HL-60/S4 treated with phorbol 12-myristate 13-acetate at 8.2 ng/mL for 4 days and 3 days (cell line): ENCODE results near the gene MCM5.

Experiments used
- in situ Hi-C: fragments of 300-500 bp; cut with MboI; formaldehyde crosslinking; loops from 2 replicates; pipeline ENCODE4 v1.15.0; 2022; ENCODE audit warnings: low sequenced_read_pairs

The MCM5 gene

DNA sequence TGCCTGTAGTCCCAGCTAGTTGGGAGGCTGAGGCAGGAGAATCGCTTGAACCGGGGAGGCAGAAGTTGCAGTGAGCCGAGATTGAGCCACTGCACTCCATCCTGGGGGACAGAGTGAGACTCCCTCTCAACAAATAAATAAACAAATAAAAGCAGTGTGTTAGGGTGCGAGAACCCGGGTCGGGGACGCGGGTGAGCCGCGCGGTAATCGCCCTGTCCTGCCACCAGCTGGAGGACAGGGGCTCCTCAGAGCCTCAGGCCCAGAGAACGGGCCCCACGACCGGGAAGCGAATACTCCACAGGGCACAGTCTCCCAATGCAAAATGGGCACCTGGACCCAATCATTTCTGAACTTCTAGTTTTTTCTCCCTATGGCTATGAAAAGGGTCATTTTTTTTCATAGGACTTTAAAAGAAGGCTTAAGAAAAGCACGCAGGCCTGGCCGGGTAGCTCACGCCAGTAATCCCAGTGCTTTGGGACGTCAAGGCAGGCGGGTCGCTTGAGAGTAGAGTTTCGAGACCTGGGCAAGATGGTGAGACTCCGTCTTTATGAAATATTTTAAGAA lies 744 bp upstream of the MCM5 start:
- in situ Hi-C loops: no loop called here

DNA sequence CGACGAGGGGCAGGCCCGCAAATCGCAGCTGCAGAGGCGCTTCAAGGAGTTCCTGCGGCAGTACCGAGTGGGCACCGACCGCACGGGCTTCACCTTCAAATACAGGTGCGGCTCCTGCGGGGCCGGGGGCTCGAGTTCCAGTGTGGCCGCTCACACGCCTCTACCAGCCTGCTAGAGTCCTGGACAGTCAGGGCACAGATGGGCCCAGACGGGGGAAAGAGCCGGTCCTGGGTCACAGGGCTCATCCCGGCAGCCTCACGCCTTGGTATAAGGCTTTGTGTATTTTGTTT lies 506 bp downstream of the MCM5 start:
- in situ Hi-C loops: no loop called here

DNA sequence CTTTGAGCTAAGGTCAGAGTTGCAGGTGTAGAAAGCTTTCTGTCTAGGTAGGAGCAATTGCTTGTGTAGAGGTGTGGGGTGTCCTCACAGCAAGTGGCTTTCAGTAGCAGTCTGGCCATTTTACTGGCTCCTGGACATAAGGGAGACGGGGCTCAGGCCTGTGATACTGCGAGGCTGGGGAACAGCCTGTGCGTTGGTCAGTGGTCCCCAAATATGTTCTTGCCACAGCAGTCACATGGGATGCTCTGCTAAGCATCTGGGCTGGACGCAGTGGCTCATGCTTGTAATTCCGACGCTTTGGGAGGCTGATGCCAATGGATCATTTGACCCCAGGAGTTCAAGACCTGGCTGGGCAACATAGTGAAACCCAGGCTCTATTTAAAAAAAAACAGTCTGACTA lies 1.9 kb downstream of the MCM5 start:
- in situ Hi-C loops: no loop called here

DNA sequence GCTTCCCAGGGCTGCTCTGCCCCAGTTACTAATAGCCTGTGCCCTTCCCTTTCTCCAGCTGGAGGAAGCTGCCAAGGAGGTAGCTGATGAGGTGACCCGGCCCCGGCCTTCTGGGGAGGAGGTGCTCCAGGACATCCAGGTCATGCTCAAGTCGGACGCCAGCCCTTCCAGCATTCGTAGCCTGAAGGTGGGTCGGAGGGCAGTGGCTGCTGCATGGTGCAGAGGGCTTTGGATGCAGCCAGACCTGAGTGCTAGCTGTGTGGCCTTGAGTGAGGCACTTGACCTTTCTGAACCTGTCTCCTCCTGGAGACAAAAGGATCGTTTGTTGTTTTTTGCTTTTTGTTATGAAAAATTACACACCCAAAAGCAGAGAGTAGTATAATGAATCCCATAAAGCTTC lies 3.4 kb downstream of the MCM5 start:
- in situ Hi-C loops: no loop called here

DNA sequence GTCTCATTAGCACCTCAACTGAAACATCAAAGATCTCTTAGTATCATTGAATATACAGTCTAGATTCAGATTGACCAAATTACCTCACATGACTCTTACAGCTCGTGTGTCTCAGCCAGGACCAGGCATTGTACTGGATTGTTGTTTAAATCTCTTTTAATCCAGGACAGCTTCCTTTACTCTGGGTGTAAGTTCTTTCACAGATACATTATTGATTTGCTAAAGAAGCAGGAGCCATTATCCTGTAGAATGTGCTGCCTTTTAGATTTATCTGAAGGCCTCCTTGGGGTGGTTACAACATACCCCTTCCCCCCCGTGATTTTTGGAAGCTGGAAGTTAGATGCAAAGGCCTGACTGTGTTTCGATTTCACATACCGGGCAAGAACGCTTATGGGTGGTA lies 4.2 kb downstream of the MCM5 start:
- in situ Hi-C loops: no loop called here

DNA sequence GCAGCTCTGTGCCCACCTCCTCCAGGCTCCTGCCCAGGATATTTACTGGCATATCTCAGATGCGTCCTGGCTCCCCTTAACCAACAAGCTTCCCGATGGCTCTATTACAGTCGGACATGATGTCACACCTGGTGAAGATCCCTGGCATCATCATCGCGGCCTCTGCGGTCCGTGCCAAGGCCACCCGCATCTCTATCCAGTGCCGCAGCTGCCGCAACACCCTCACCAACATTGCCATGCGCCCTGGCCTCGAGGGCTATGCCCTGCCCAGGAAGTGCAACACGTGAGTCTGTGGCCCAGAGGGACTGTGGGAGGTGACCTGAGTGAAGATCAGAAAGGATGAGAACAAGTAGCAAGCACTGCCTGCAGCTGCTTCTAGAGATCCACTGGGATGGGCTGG lies 6.5 kb downstream of the MCM5 start:
- in situ Hi-C loops: no loop called here

DNA sequence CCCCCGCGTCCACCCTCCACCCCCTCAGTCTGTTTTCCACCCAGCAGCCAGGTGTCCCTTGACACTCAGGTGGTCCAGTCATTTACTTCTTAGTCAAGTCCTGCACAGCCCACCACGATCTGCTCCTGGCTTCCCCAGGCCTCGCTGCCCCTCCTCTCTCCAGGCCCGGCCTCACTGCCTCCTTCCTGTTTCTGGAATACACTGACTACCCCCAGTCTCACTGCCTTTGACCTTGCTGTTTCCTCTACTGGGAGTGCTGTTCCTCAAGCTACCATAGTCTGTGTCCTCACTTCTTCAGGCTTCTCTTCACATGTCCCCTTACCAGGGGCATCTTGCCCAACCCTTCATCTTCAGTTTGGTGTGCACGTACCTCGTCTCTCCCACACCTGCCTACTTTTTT lies 7.4 kb downstream of the MCM5 start:
- in situ Hi-C loops: no loop called here

DNA sequence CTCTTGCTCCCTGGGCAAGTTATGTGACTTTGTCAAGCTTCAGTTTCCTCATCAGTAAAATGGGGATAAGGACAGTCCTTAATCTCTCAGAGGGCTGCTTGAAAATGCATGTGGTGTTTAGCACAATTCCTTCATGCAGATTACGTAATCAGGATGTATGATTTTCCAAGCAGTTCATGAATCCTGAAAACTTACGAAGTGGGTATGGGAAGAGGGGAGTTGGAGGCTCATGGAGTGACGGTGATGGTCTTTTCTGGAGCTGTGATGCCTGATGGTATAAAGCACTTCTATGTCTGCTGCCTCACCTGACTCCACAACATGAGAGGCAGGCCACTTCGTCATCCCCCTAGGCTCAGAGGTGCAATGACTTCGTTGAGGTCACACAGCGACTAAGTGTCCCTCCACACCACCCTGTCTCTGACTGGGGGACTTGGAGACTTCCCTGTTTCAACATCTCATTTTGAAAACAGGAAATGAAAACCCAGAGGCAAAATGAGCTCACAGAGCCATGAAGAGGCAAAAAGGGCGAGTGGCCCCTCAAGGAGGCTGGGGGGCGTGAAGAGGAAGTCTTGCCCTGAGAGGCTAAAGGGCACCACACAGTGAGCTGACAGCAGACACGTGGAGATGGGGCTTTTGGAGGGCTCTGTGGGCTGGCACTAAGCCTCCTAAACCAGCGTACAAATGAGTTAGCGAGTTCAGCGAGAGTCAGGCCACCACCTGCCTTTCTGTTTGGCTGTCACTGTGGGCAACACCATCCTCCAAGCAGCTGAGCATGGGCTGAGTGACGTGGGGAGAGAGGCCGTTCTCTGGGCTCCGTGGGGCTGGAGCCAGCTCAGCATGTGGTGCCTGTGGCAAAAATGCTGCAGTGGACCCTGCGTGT lies 10.1 kb downstream of the MCM5 start:
- in situ Hi-C loops: no loop called here

DNA sequence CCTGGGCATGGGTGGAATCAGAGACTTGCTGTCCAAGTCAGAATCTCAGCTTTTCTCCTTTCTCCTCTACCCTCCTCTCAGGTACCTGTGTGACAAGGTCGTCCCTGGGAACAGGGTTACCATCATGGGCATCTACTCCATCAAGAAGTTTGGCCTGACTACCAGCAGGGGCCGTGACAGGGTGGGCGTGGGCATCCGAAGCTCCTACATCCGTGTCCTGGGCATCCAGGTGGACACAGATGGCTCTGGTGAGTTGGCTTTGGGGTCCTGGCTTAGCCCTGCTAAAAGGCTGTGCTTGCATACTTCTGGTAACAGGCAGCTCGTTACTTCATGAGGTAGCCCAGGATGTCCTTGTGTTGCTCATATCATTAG lies 10.7 kb downstream of the MCM5 start:
- in situ Hi-C loops: no loop called here

DNA sequence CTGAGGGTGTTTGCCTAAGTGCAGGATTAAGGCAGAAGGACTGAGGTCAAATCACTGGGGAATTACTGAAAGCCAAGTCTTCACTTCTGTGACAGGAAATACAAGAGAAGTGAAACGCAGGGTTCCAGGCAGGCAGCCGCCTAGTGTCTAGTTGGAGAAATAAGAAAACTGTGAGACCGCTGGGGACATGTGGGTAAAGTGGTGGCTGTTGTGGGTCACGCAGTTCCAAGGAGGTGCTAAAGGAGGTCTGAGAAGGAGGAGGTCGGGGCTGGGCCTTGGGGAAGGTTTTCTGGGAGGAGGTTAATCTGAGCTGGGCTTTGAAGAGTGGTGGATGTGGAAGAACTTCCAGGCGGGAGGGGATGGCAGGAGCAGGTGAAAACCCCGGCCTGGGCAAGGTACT lies 11.2 kb downstream of the MCM5 start:
- in situ Hi-C loops: no loop called here

DNA sequence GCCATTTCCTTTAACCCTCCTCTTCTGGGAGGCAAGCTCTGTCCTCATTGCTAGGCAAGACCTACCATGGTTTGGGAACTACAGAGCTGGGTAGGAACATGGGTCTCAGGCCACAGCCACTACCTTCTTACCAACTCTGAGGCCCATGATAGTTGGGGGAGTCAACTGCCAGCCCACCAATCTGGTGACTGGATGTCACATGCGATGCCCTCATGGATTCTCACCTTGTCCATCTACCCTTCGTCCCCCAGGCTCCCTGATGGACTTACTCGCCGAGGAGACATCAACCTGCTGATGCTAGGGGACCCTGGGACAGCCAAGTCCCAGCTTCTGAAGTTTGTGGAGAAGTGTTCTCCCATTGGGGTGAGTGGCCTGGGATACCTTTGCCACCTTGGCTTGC lies 13.7 kb downstream of the MCM5 start:
- in situ Hi-C loops: no loop called here

DNA sequence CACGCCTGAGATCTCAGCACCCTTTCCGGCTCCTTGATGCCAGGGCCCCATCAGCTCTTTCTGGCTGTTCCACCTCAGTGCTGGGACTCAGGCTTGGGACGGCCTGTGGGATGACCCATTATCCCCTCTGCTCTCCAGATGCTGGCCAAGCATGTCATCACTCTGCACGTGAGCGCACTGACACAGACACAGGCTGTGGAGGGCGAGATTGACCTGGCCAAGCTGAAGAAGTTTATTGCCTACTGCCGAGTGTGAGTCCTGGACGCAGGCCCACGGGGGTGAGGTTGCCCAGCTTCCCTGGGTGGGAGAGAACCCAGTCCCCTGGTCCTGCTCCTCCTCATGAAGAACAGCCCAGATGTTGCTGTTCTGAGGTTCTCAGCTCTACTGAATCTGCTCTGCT lies 17.7 kb downstream of the MCM5 start:
- in situ Hi-C loops: no loop called here

DNA sequence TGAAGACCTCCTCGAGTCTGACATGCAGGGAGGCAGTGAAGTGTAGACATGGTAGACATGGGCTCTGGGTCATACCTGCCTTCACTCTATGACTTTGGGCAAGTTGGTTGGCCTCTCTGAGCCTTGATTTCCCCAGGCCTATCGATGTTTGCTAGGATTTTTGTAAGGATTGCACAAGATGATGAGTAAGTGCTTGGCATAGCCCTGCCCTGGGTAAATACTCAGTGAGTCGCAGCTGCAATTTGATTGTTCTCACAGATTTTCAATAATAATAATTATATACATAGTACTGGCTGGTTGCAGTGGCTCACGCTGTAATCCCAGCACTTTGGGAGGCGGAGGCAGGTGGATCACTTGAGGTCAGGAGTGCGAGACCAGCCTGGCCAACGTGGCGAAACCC lies 18.1 kb downstream of the MCM5 start:
- in situ Hi-C loops: no loop called here

DNA sequence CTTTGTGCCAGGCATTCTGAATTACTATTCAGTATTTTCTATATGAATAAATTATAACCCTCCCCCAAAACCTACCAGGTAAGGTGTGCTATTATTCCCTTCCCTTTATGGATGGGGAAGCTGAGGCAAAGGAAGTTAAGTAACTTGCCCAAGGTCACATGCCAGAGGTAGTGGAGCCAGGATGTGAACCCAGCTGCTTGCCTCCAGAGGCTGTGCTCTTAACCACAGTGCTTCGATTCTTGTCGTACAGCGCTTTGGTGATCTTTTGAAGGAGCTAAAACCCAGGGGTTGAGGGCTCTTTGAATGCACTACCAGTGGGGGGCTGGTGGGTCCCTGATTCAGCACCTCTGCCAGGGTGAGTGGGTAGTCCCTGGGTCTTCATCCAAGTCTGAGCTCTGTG lies 18.8 kb downstream of the MCM5 start:
- in situ Hi-C loops: no loop called here

DNA sequence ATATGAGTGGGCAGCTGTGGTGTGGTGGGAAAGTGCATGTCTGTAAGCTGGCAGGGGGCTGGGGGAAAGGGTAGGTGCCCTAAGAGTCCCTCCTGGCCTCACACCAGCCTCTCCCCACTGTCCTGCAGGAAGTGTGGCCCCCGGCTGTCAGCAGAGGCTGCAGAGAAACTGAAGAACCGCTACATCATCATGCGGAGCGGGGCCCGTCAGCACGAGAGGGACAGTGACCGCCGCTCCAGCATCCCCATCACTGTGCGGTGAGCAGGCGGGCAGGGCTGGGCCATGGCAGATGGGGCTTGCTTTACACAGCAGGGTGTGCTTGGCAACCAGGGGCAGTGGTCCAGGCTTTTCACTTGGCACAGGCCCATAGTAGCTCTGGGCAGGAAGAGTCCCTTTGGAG lies 19.8 kb downstream of the MCM5 start:
- in situ Hi-C loops: no loop called here

DNA sequence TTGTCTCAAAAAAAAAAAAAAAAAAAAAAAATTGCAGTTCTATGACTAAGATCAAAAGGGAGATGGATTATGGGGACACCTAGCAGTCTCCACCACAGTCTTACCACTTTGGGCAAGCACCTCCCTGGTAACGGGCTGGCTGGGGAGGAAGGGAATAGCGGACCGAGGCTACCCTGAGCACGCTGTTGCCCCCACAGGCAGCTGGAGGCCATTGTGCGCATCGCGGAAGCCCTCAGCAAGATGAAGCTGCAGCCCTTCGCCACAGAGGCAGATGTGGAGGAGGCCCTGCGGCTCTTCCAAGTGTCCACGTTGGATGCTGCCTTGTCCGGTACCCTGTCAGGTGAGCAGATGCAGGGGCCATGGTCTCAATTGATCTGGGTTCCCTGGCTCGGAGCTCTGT lies 21.2 kb downstream of the MCM5 start:
- in situ Hi-C loops: no loop called here

DNA sequence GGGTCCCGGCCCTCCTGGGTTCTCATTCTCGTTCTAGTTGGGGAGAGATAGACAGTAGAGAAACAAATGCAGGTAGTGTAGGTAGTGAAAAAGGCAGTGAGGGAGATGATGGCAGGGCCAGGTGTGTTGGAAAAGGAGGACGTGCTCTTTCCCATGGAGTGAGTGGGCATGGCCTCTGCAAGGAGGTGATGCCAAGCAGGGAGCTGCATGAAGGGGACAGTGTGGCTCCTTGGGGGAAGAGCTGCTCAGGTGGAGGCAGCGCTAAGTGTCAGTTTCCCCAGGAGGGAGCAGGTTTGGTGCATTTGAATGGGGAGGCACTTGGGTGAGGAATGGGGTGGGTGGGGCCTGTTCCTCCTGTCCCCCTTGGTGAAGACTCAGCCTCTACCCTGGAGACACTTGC lies 22.2 kb downstream of the MCM5 start:
- in situ Hi-C loops: no loop called here

DNA sequence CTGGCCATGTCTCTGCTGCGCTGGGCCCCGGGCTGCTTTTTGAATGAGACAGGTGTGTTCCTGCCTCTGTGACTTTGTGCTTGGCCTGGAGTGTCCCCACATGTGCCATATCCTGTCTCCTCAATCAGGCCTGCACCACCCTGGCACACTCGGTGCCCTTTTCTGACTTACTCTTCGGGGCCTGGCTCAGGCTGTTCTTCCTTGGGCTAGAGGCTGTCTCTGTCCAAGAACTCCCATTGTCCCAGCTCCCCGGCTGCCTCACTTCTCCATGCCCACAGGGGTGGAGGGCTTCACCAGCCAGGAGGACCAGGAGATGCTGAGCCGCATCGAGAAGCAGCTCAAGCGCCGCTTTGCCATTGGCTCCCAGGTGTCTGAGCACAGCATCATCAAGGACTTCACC lies 23.0 kb downstream of the MCM5 start:
- in situ Hi-C loops: no loop called here

DNA sequence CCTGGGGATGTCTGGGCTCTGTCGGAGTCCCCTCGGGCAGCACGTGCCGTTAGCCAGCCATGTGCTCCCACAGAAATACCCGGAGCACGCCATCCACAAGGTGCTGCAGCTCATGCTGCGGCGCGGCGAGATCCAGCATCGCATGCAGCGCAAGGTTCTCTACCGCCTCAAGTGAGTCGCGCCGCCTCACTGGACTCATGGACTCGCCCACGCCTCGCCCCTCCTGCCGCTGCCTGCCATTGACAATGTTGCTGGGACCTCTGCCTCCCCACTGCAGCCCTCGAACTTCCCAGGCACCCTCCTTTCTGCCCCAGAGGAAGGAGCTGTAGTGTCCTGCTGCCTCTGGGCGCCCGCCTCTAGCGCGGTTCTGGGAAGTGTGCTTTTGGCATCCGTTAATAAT lies 24.1 kb downstream of the MCM5 start:
- in situ Hi-C loops: no loop called here

DNA sequence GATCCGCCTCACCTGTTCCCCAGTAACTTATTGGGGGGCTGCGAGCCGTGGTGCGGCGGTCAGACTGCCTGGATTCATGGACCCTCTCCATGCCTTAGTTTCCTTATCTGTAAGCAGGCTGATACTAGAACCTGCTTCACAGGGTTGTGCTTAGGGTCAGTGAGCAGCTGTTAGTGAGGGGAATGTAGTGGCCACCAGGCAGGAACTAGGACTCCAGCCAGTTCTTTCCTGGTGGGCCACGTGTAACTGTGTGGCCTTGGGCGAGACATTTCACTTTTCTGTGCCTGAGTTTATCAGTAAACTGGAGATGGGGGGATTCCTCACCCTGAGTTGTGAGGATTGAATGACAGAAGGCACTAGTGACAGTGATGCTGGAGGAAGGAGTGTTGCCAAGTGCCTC lies 24.8 kb downstream of the MCM5 start:
- in situ Hi-C loops: no loop called here

DNA sequence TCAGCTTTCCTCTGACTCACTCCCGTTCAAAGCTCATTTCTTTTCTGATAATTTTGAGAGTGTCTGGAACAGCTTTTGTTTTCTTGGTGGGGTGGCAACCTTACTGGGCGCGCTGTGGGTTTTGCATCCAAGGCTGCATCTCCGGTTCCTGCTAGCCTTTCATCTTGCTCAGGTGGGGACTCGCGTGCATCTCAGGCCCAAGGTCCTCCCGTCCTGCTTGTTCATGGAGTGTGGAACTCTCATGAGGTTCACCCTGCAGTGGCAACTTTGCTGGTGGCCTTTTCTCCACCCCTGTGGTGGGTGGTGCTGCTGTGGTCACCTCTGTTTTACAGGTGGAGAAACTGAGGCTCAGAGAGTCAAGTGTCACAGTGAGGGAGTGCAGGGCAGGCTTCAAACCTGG lies 25.6 kb downstream of the MCM5 start:
- in situ Hi-C loops: no loop called here

DNA sequence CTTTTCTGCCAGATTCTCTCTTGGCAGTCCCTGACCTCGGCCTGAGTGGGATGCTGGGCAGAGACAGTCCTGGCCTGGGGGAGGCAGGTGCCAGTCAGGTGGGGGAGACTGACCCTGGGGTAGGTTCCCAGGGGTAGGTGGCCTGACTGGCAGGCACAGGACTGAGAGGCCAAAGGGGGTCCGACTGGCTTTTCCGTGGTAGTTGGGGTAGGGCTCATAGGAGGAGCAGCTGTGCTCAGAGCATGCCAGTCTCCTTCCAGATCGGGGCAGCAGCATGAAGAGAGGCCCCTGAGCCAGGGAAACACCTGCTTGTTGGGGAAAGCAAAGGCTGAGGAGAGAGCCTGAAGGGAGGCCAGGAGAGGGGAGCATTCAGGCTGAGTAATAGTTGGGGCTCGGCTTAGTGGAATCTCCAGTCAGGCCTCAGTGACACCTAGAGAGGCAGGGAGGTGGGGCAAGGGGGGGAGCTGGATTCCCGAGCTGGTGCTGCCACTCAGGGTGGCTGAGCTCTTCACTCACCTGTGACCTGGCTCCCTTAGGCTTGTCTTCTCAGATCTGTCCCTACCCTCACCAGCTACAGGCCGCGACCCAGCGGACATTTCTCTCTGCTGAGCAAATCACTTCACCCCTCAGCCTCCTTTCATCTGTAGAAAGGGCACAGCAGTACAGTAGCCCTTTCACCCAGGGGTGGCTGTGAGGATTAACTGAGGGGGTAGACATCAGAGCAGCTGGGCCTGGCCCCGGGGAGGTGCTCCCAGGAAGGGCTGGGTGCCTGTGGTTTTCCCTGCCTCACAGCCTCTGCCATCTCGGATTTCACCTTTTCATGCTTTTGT lies 26.2 kb downstream of the MCM5 start:
- in situ Hi-C loops: no loop called here
